NT2/D1 (cell line): ENCODE measurements around the gene TMEM60.
"Not testable (repeated sequence)": the region's sequence is repeated elsewhere in the genome, so short reads cannot be mapped to it uniquely, and the experiment has no call there.

Source experiments
- DNase-seq: peaks from one replicate; pipeline ENCODE4 v3.0.0-alpha.2; 2011; ENCODE audit warnings: low read depth, low spot score
- H3K27me3 ChIP-seq: 2 replicates; pipeline ENCODE4 v1.6.0; 2011; ENCODE audit warnings: mild to moderate bottlenecking; ENCODE audit not compliant: insufficient read length, insufficient read depth
- H3K36me3 ChIP-seq: 2 replicates; pipeline ENCODE4 v1.6.1; 2011; ENCODE audit warnings: mild to moderate bottlenecking, low read length, mixed read lengths; ENCODE audit not compliant: insufficient read depth, insufficient read length
- H3K4me1 ChIP-seq: 2 replicates; pipeline ENCODE4 v1.5.1; 2011; ENCODE audit not compliant: insufficient read depth, insufficient read length
- H3K4me3 ChIP-seq: 2 replicates; pipeline ENCODE4 v1.5.1; 2011; ENCODE audit warnings: low read depth; ENCODE audit not compliant: insufficient read length
- H3K9ac ChIP-seq: 2 replicates; pipeline ENCODE4 v1.6.0; 2011; ENCODE audit warnings: low read depth; ENCODE audit not compliant: insufficient read length
- H3K9me3 ChIP-seq: 2 replicates; pipeline ENCODE4 v1.5.1; 2011; ENCODE audit warnings: mild to moderate bottlenecking, low read length; ENCODE audit not compliant: insufficient read depth
- SUZ12 ChIP-seq: IDR thresholded peaks from 2 replicates; pipeline ENCODE4 v1.6.1; 2011; ENCODE audit not compliant: insufficient read length, insufficient read depth; ENCODE audit errors: extremely low read depth
- YY1 ChIP-seq: IDR thresholded peaks from 2 replicates; pipeline ENCODE4 v1.6.1; 2011; ENCODE audit not compliant: insufficient read length, insufficient read depth
- ZNF274 ChIP-seq: IDR thresholded peaks from 2 replicates; pipeline ENCODE4 v1.6.1; 2011; ENCODE audit warnings: mild to moderate bottlenecking, low read depth, low read length

TMEM60 gene

DNA sequence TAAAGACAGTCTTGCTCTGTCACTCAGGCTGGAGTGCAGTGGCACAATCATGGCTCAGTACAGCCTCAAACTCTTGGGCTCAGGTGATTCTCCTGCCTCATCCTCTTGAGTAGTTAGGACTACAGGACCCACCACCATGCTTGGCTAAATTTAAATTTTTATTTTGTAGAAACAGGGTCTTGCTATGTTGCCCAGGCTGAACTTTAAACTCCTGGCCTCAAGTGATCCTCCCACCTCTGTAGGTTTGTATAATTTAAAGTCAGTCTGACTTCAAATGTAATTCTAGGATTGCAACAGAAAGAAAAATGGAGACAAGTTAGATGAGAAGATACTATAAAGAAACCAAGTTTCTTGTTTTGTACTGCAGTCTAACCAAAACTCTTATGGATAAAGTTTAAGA, 11.5 kb downstream of the TMEM60 start:
- H3K27me3 ChIP-seq: no peaks in the 10 kb centered on the region

DNA sequence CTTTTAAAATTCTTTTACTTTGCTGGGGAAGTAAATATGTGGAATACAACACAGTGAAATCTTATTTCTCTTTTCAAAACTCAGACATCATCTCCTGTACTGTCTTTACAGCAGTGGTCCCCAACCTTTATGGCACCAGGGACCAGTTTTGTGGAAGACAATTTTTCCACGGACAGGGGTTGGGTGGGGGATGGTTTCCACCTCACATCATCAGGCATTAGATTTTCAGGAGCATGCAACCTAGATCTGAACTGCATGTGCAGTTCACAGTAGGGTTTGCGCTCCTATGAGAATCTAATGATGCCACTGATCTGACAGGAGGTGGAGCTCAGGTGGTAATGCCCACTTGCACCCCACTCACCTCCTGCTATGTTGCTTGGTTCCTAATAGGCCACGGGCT, 12.2 kb downstream of the TMEM60 start:
- H3K4me3 ChIP-seq: no peak overlapping the region
- peaks cover 15% of the 10 kb centered on the region for H3K9me3 ChIP-seq
- H3K4me1 ChIP-seq: no peaks in the 10 kb centered on the region
- H3K36me3 ChIP-seq: no peaks in the 10 kb centered on the region
- DNase-seq: no peak
- no peaks in the 10 kb centered on the region for H3K27me3 ChIP-seq
- H3K9ac ChIP-seq: no peak overlapping the region
- TF ChIP-seq YY1 (no peak), SUZ12 (no peak), ZNF274 (no peak)

More for the DNA sequence above, 11.5 kb downstream of the TMEM60 start:
- H3K4me3 ChIP-seq: no peak overlapping the region
- peaks cover 15% of the 10 kb centered on the region for H3K9me3 ChIP-seq
- no peaks in the 10 kb centered on the region for H3K4me1 ChIP-seq
- no peaks in the 10 kb centered on the region for H3K36me3 ChIP-seq
- H3K9ac ChIP-seq: no peak overlapping the region
- no peak for TF ChIP-seq ZNF274
- no peak for TF ChIP-seq SUZ12
- no peak for TF ChIP-seq YY1
- DNase-seq: no peak

DNA sequence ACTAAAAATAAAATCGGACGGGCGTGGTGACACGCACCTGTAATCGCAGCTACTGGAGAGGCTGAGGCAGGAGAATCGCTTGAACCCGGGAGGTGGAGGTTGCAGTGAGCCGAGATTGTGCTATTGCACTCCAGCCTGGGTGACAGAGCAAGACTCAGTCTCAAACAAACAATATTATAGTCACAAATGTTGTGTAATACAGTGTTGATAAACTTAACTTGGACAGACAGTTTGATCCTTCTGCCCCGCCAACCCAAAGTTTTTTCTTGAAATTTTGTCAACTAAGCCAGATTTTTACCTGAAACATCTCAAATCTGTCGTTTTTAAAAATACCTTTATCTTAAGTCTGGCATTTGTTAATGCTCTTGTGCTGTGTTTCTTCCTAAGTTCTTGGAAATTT, 13.8 kb downstream of the TMEM60 start:
- not testable (repeated sequence) for H3K4me1 ChIP-seq, DNase-seq, H3K27me3 ChIP-seq, H3K36me3 ChIP-seq, H3K4me3 ChIP-seq, H3K9ac ChIP-seq
- peaks cover 15% of the 10 kb centered on the region for H3K9me3 ChIP-seq

DNA sequence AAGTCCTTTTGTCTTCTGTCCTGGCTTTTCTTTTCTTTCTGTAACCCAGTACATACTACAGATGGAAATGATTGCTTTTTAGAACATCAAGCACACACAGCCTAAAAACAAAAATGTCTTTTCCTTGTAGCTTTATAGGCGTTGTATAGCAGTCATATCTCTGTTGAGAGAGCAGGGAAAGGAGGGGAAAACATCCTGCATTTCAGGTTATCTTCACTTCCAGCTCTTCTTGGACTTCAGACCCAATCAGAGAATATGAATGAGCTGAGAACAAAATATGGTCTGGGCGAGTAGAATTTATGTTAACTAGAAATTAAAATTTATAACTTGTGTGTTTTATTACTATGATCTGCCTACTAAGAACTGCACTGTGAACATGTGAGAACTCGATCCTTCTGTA, 14.7 kb downstream of the TMEM60 start:
- Histone ChIP-seq H3K36me3 (peaks cover 10% of the 10 kb centered on the region), H3K4me3 (no peak overlapping the region), H3K4me1 (no peaks in the 10 kb centered on the region), H3K27me3 (no peaks in the 10 kb centered on the region), H3K9ac (no peak overlapping the region), H3K9me3 (peaks cover 15% of the 10 kb centered on the region)
- DNase-seq: no peak
- no peak for TF ChIP-seq YY1
- no peak for TF ChIP-seq ZNF274
- TF ChIP-seq SUZ12: no peak

DNA sequence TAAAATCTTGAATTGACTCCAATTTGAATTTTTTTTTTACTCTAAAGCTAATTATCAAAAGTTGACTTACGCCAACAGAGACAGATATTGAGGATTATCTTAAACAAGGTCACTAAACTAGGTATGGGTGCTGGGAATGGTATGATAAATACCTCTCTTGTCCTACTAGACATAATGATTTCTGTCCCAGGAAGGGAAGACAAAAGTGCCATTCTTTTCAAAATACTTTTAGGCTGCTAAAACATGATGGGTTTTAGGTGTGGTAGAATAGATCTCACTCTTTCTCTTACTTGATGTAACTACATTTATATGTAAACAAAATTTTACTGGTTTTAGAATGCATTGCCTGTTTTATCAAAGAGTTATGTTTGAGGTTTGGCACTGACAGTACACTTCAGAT, 15.1 kb downstream of the TMEM60 start:
- no peak for DNase-seq
- Histone ChIP-seq H3K9ac (no peak overlapping the region), H3K4me3 (no peak overlapping the region), H3K4me1 (no peaks in the 10 kb centered on the region), H3K9me3 (peaks cover 15% of the 10 kb centered on the region), H3K27me3 (no peaks in the 10 kb centered on the region), H3K36me3 (peaks cover 14% of the 10 kb centered on the region)
- TF ChIP-seq YY1: no peak
- TF ChIP-seq SUZ12: no peak
- TF ChIP-seq ZNF274: no peak

DNA sequence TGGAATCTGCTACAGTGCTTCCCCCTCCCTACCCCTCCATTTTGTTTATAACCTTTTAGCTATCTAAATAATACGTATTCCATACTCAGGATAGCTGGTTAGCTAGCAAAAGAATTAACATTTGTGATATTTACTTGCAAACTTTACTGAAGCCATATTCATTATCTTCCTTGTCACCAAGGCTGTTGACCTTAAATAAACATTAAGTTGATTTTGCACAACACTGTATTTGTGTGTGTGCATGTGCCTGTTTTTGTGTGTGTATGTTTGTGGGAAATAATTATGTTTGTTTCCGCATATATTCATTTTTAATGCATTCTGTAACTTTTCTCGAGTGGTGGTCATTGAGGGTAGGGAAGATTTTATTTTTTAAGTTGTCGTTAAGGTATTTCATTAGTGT, 15.9 kb downstream of the TMEM60 start:
- TF ChIP-seq SUZ12 (no peak), YY1 (no peak), ZNF274 (no peak)
- Histone ChIP-seq H3K9ac (no peak overlapping the region), H3K27me3 (no peaks in the 10 kb centered on the region), H3K4me3 (no peak overlapping the region), H3K9me3 (peaks cover 15% of the 10 kb centered on the region), H3K4me1 (no peaks in the 10 kb centered on the region), H3K36me3 (peaks cover 14% of the 10 kb centered on the region)
- DNase-seq: no peak

DNA sequence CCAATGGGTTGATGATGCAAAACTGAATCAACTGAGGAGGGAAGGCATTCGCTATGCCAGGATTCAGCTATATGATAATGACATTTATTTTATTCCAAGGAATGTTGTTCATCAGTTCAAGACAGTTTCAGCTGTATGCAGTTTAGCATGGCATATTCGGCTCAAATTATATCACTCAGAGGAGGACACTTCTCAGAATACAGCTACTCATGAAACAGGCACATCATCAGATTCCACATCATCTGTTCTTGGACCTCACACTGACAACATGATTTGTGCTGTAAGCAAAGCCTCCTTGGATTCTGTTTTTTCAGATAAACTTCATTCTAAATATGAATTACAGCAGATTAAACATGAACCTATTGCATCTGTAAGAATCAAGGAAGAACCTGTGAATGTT, 19.7 kb downstream of the TMEM60 start:
- H3K9me3 ChIP-seq: no peaks in the 10 kb centered on the region
- H3K27me3 ChIP-seq: no peaks in the 10 kb centered on the region
- H3K9ac ChIP-seq: no peak overlapping the region
- no peak for DNase-seq
- H3K36me3 ChIP-seq: peaks cover 18% of the 10 kb centered on the region
- H3K4me3 ChIP-seq: no peak overlapping the region
- TF ChIP-seq YY1 (no peak), SUZ12 (no peak), ZNF274 (no peak)
- H3K4me1 ChIP-seq: no peaks in the 10 kb centered on the region

DNA sequence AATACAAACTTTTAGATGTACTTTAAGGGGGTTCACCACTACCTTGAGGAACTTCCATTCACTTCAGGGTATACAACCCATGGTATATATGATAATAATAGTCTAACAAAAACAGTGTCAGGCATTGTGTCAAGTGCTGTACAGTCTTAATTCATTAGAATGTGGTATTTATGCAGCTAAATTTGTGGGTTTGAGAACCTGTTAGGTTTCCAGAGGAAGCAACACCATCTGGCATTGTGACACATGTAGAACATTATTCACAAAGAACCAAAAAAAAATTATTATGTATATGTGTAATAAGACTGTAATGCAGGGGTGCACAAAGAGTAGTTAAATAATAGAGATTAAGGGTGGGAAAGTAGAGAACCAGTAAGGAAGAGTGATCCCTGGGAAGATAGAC, 26.3 kb downstream of the TMEM60 start:
- H3K36me3 ChIP-seq: peaks cover 7% of the 10 kb centered on the region
- H3K9me3 ChIP-seq: no peaks in the 10 kb centered on the region
- H3K4me1 ChIP-seq: no peaks in the 10 kb centered on the region
- H3K4me3 ChIP-seq: no peak overlapping the region
- H3K27me3 ChIP-seq: no peaks in the 10 kb centered on the region
- H3K9ac ChIP-seq: no peak overlapping the region
- TF ChIP-seq ZNF274 (no peak), YY1 (no peak), SUZ12 (no peak)
- DNase-seq: no peak
